Germinal center (tissue), 1 donor: ENCODE results near the gene RAPGEFL1.
"Not testable (repeated sequence)": the region's sequence is repeated elsewhere in the genome, so short reads cannot be mapped to it uniquely, and the experiment has no call there.

ENCODE experiments used
- DNase-seq: peaks from one replicate; pipeline ENCODE4 v3.0.0; 2012; ENCODE audit warnings: mixed read lengths, low spot score

Gene RAPGEFL1

GRCh38 chr17:40209404-40210093, 32.3 kb downstream of the RAPGEFL1 start:
- DNase-seq, result no peak

DNA sequence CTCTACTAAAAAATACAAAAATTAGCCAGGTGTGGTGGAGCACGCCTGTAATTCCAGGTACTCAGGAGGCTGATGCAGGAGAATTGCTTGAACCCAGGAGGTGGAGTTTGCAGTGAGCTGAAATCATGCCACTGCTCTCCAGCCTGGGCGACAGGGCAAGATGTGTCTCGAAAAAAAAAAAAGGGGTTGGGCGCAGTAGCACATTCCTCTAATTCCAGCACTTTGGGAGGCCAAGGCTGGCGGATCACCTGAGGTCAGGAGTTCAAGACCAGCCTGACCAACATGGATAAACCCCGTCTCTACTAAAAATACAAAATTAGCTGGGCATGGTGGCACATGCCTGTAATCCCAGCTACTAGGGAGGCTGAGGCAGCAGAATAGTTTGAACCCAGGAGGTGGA, 36.6 kb downstream of the RAPGEFL1 start:
- not testable (repeated sequence) for DNase-seq

DNA sequence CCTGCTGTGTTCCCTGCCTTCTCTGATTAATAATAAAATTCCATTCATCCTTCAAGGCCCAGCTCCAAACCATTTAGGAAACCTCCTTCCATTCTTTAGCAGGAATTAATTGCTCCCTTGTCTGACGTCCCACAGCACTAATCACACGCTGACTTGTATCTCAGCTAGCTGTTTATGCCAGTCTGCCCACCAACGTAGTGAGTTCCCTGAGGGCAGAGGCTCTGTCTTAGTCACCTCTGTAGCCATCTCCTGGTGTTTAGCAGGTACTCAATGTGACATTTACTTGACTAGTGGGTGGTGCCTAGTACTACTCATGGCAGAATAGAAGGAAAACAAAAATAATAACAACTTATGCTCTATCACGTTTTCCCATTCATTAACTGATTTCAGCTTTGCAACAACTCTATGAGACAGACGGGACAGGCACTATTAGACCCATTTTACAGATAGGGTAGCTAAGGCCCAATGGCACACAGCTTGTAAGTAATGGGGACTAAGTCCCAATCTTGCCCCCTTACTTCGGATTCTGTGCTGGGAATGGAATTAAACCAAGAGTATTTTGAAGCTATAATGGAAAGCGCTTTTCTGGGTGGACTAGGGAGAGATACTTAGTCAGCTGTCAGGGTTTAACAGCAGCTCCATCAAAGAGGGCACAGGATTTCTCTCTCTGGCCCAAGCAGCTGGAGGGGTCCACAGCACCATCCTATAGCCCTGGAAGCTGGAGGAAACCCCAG, 40.9 kb downstream of the RAPGEFL1 start:
- no peak for DNase-seq

DNA sequence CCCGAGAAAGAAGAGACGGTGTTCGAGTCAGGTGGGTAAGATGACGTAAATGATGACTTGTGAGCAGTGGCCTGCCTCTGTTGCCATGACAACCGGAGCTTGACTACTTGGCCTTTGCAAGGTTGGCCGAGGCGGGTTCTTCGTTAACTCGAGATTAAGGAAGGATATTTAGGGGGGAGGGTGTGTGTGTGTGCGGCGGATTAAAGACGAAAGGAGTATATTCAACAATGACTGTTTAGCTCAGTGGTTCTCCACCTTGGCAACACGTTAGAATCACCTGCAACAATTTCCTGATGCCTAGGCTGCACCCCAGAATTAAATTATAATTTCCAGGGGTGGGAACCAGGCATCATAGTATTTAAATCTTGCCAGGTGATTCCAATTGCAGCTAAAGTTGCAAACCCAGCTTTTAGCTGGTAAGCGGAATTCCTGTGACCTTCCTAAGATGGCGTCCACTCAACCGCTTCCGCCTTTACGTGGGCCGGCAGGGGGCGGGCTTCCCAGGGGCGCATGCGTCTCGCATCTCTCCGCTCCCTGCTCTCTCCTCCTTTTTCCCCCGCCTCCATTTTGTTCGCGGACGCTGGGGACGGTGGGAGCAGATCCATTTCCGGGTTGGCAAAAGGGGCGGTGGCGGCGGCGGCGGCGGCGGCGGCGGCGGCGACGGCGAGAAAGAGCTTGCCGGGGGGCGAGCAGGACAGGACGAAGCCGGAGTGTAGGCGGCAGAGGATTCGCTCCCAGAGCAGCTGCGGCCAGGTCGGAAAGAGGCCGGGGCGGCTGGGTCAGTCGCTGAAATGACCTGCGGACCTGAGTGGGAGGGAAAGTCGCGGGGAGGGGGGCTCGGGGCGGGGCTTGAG, 41.7 kb downstream of the RAPGEFL1 start, which contains the start of gene WIPF2:
Gene WIPF2, plus strand, starts transcription at position 565 of the 854 bp plus-strand sequence. CDS start 37,156 bp downstream, outside the sequence.
- peak; percentile 95 for DNase-seq

- peak; percentile 44 for DNase-seq
Measured at GRCh38 chr17:40219594-40220338, 42.5 kb downstream of the RAPGEFL1 start.

DNA sequence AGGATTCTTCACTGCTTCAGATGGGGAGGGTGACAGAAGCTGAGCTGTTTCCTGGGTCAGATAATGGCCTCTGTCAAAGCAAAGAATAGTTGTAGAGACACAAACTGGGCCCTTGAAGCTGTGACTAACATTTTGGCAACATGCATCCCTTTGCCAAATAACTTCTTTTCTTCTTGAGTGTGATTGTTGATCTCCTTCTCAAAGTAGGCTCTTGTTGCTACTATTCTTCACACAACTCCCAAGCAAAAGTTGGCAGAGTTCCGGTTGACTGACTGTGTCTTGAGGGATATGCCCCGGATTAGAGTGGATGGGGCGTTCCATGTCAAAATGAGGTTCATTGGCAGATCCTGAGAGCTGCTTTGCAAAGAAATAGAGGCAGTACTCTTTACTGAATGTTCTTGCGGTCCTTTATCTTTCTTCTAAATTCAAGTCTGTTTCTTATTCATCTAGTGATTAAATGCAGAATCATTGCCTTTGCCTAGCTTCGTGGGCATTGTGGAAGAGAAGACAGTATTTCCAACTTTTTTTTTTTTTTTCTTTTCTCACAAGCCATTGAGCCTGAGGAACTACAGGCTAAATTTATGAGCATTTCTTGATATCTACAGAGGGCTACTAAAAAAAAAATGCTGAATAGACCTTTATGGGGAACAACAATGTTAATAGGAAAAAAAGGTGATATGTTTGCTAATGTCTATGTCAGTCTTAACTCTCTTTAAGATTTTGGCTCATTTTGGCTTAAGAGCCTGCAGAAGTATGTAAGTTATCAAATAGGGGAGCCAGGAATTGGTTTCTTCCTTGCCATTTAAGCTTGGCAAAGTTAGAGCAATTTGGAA, 47.7 kb downstream of the RAPGEFL1 start:
- DNase-seq, result no peak

DNA sequence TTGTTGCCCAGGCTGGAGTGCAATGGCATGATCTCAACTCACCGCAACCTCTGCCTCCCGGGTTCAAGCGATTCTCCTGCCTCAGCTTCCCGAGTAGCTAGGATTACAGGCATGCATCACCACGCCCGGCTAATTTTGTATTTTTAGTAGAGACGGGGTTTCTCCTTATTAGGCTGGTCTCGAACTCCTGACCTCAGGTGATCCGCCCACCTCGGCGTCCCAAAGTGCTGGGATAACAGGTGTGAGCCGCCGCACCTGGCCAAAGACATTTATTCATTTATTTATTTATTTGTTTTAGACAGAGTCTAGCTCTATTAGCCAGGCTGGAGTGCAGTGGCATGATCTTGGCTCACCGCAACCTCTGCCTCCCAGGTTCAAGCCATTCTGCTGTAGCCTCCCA, 51.9 kb downstream of the RAPGEFL1 start:
- not testable (repeated sequence) for DNase-seq

DNA sequence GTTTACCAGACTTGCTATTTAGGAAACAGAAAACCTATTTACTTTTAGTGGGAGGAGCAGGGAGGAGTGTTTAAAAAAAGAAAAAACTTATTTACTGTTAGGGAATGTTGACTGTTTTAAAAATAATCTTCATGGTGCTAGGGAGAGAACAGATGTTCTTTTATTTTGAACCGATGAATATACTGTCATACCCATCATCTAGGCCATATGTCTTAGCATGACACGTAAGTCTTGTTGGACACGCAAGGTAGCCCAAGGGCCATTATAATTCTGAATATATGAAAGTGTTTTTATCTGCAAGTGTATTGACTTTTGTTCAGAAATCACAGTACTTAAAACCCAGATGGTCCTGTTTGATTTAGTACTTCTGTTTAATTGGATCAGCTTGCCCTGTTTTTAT, 53.4 kb downstream of the RAPGEFL1 start:
- no peak for DNase-seq

- not testable (repeated sequence) for DNase-seq
Measured at GRCh38 chr17:40231928-40232327, 54.7 kb downstream of the RAPGEFL1 start.

DNA sequence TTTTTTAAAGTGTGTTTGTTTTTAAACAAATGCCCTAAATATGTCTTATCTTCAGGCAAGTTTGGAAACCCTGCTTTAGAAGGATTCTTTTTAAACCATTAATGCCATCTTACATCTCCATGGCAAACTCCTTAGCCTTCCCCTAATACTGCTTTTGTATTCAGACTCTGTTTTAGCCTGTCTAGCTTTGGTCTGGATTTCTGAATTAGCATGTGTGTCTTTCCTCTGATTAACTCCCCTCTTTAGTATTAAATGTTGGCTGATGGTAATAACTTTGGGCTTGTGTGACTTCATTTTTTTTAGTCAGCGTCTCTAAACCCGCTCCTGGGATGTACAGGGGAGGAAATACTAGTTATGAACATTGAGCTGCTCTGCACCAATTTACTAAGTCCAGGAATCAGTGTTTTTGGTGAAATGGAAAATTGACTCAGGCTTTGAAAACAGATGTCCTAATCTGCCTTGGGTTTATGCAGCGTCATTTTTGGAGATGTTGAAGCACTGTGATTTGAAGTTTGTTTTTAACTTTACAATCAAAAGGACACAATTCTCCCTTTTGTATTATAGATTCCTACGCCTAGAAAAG, 64.1 kb downstream of the RAPGEFL1 start:
- no peak for DNase-seq

DNA sequence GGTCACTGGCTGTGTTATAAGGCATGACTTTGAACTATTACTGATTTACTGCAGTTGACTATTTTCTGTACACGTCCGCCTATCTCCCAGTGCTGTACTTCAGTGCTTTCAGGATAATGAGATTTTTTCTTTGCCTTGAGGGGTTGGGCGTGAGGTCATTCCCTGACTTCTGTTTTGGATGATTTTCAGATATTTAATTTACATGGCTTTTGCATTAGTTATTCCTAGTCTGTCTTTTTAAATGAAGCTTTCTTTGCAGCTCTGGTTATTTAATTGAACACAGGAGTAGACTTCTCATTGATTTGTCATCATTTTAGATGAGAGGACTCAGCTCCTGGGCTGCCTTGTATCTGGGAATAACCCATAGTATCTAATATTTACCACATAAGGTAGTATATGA, 65.5 kb downstream of the RAPGEFL1 start:
- no peak for DNase-seq

DNA sequence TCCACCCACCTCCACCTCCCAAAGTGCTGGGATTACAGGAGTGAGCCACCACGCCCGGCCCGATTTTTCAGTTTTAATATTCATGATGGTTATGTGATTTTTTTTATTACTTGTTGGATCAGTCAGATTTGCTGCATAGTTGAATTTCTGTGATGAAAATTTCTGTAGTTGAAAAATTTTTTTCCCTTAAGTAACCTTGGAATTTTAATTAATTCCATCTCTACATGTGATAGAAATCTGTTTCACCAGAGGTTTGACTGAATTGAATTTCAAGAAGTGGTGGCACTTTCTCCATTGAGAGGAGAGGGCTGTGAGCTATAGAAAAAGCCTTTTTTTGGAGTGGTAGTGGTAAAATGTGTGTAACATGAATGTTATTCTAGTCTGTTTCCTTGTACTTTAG, 66.5 kb downstream of the RAPGEFL1 start:
- no peak for DNase-seq

DNA sequence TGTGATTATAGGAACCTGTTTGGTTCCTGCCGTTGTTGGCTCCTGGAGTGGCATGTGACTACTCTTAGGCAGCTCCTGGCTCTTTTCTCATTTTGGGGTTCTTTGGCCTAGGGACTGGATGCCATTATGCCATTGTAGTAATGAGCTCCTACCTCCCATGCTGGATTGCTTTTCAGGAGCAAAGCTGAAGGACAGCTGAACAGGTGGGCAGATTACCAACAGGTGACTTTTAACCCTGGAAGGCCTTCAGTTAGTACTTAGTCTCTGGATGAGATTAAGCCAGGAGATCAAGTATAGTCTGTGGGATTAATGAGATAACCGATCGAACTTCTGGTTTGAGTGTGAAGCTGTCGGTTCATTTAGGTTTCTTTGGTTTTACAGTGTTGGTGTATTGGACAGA, 67.0 kb downstream of the RAPGEFL1 start:
- DNase-seq, result no peak
